Heart left ventricle (tissue), 13 donors: ENCODE results near the gene PPP1R3D.

Source experiments
- CTCF ChIP-seq, 12 donors: fragments of 200-600 bp; sonication (generic) in 4 of 12; IDR thresholded peaks; one replicate each; pipeline versions ENCODE4 v1.5.0 to v1.8.0; 2018 to 2022; ENCODE audit warnings: antibody characterized with exemption in 12 of 12, mild to moderate bottlenecking in 5 of 12
- POLR2A ChIP-seq, 2 donors: fragments of 450-650 bp; IDR thresholded peaks; one replicate each; pipeline ENCODE4 v1.6.1; 2017; ENCODE audit warnings: antibody characterized with exemption in 2 of 2, mild to moderate bottlenecking in 2 of 2, moderate library complexity in 2 of 2
- donor health status: ischemic (EF 13 %, LVEDD 7.1; RV severe dilation, severe dysfunction).
- donor health status: DM: no; HTN: yes; CAD: no.
- donor health status: DM: no; HTN: no; CAD: no.
- donor health status: ischemic (EF 25% LVEDD 6.9; RV normal size, moderate dysfunction).
- donor health status: ischemic (EF 25% LVEDD 5.7; RV mildly dilated, moderate dysfunction).
- donor health status: ischemic (EF 35%, LVEDD 5.7; RV mildly dilated, moderate dysfunction).
- donor health status: nonischemic (EF 11% LVEDD 7.7; RV severe dilation, severe dysfunction).
- donor health status: DM: yes; HTN: yes; CAD: no.
- donor health status: PGD.
- donor health status: ischemic (EF 29% LVEDD 5.4; RV normal size, mild dysfunction).
- donor health status: nonischemic (EF 23%, LVEDD 6.1; RV moderate dilation, normal function).

DNA sequence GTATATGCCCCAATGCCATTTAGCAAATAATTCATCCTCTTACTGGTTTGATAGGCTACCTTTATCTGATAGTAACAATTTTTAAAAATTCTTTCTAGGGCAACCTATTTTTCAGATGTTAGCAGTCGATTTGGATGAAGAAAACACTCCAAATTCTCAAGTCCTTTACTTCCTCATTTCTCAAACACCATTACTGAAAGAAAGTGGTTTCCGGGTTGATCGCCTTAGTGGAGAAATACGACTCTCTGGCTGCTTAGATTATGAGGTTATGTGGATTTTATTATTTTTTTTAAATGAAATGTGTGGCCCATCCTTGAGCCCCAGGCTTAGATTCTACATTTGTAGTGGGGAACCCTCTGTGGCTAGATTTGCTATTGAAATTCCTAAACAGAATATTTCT, 44.4 kb upstream of the PPP1R3D start:
- TF ChIP-seq CTCF (IDR thresholded peaks at IDR 0.05) = no peak
- no peak for TF ChIP-seq POLR2A (IDR thresholded peaks at IDR 0.05)
